SH-SY5Y (cell line): ENCODE measurements around the gene POLD1.

Experiments
- GATA2 ChIP-seq: IDR thresholded peaks from 2 replicates; pipeline ENCODE4 v1.6.1; 2011; ENCODE audit warnings: mild to moderate bottlenecking, low read depth, low read length
- GATA3 ChIP-seq: IDR thresholded peaks from 2 replicates; pipeline ENCODE4 v1.6.1; 2011; ENCODE audit warnings: low read depth, mild to moderate bottlenecking, low read length, moderate library complexity

GRCh38 chr19:50349277-50350057, 34.7 kb upstream of the POLD1 start:
- TF ChIP-seq GATA2 (no peak), GATA3 (no peak)
